IMR-90 (cell line): ENCODE measurements around the gene PLAAT3. TPM values are rescaled to one million over a fixed set of nuclear protein-coding genes. Genes with fewer than 3 reads are reported as not detected.

Experiments used
- ATAC-seq: fragments of 200-7000 bp; cut with Tn5 transposase; 2 replicates; pipeline ENCODE4 v1.9.1; 2020; ENCODE audit warnings: low read depth, mild to moderate bottlenecking, moderate library complexity
- BruUV-seq: library from RNA; stranded (reverse); fragments of 400-500 nt; replicated peaks from 2 replicates; lab custom pipeline; 2021; lab: Mats Ljungman, UMichigan
- CTCF ChIA-PET: fragments of 300-600 bp; formaldehyde crosslinking; extraction: SDS; loops from one replicate; lab custom pipeline; 2021; ENCODE audit warnings: antibody characterized with exemption; lab: Yijun Ruan, JAX
- POLR2A ChIA-PET: fragments of 300-600 bp; sonication (Branson Sonifier 250); formaldehyde crosslinking; loops from one replicate; lab custom pipeline; 2022; ENCODE audit warnings: antibody characterized with exemption; ENCODE audit not compliant: unreplicated experiment; lab: Charles Lee
- DNase-seq: peaks from one replicate; pipeline ENCODE4 v3.0.0; 2013
- H2AFZ ChIP-seq: replicated peaks from 2 replicates; pipeline ENCODE3; 2013; ENCODE audit warnings: low read length, mild to moderate bottlenecking; ENCODE audit not compliant: poor library complexity
- H2AK5ac ChIP-seq: 2 replicates; pipeline ENCODE4 v1.6.1; 2013; ENCODE audit warnings: low read depth, low read length, inconsistent platforms
- H2AK9ac ChIP-seq: replicated peaks from 2 replicates; pipeline ENCODE3; 2013; ENCODE audit warnings: mild to moderate bottlenecking, low read depth, low read length, moderate library complexity; ENCODE audit not compliant: poor library complexity
- H2BK120ac ChIP-seq: 2 replicates; pipeline ENCODE4 v1.6.1; 2013; ENCODE audit warnings: low read depth, low read length, inconsistent platforms
- H2BK15ac ChIP-seq: 3 replicates; pipeline ENCODE4 v1.6.1; 2013; ENCODE audit warnings: low read depth, low read length, inconsistent platforms
- H2BK20ac ChIP-seq: 2 replicates; pipeline ENCODE4 v1.6.1; 2013; ENCODE audit warnings: low read depth, mild to moderate bottlenecking, inconsistent platforms, low read length, moderate library complexity
- H2BK5ac ChIP-seq: 2 replicates; pipeline ENCODE4 v1.6.1; 2013; ENCODE audit warnings: mild to moderate bottlenecking, low read depth, low read length, inconsistent platforms; ENCODE audit not compliant: poor library complexity, severe bottlenecking
- H3K14ac ChIP-seq: replicated peaks from 2 replicates; pipeline ENCODE4 v1.6.1; 2013; ENCODE audit warnings: low read depth, low read length, inconsistent platforms
- H3K18ac ChIP-seq: 2 replicates; pipeline ENCODE4 v1.6.1; 2013; ENCODE audit warnings: low read depth, low read length, control low read depth
- H3K23ac ChIP-seq: 2 replicates; pipeline ENCODE4 v1.6.1; 2013; ENCODE audit warnings: low read depth, low read length, inconsistent platforms
- H3K27ac ChIP-seq: 2 replicates; pipeline ENCODE4 v1.5.1; 2013; ENCODE audit warnings: mild to moderate bottlenecking, control low read depth, low read length; ENCODE audit not compliant: insufficient read depth
- H3K27me3 ChIP-seq: 2 replicates; pipeline ENCODE4 v1.6.1; 2013; ENCODE audit warnings: low read length; ENCODE audit not compliant: control insufficient read depth, insufficient read depth
- H3K36me3 ChIP-seq: 2 replicates; pipeline ENCODE4 v1.6.1; 2013; ENCODE audit warnings: low read length, mixed read lengths; ENCODE audit not compliant: control insufficient read depth, insufficient read depth
- H3K4ac ChIP-seq: 2 replicates; pipeline ENCODE4 v1.6.1; 2013; ENCODE audit warnings: low read depth, low read length, inconsistent platforms
- H3K4me1 ChIP-seq: 2 replicates; pipeline ENCODE4 v1.6.1; 2013; ENCODE audit warnings: low read length, mixed read lengths; ENCODE audit not compliant: control insufficient read depth, insufficient read depth
- H3K4me2 ChIP-seq: 2 replicates; pipeline ENCODE4 v1.6.1; 2013; ENCODE audit warnings: low read depth, mild to moderate bottlenecking, control low read depth, low read length, moderate library complexity
- H3K4me3 ChIP-seq: 2 replicates; pipeline ENCODE4 v1.5.1; 2013; ENCODE audit warnings: low read depth, mild to moderate bottlenecking, control low read depth, low read length, moderate library complexity; ENCODE audit not compliant: insufficient read depth
- H3K56ac ChIP-seq: 2 replicates; pipeline ENCODE4 v1.6.1; 2013; ENCODE audit warnings: low read length, inconsistent platforms; ENCODE audit not compliant: insufficient read depth; ENCODE audit errors: extremely low read depth
- H3K79me1 ChIP-seq, 2 experiments: 2 replicates each; pipeline ENCODE4 v1.6.1; 2013; ENCODE audit warnings: low read length in 2 of 2, inconsistent platforms in 1 of 2, low read depth in 1 of 2
- H3K9ac ChIP-seq: 2 replicates; pipeline ENCODE4 v1.6.1; 2013; ENCODE audit warnings: low read depth, low read length, control low read depth
- H3K9me1 ChIP-seq: 2 replicates; pipeline ENCODE4 v1.6.1; 2013; ENCODE audit warnings: low read length, inconsistent platforms; ENCODE audit not compliant: insufficient read depth
- H3K9me3 ChIP-seq: 2 replicates; pipeline ENCODE4 v1.6.1; 2013; ENCODE audit warnings: low read length; ENCODE audit not compliant: control insufficient read depth, insufficient read depth
- H4K20me1 ChIP-seq: 2 replicates; pipeline ENCODE4 v1.6.1; 2013; ENCODE audit warnings: low read length, inconsistent platforms; ENCODE audit not compliant: insufficient read depth
- H4K5ac ChIP-seq: 2 replicates; pipeline ENCODE4 v1.6.1; 2013; ENCODE audit warnings: mild to moderate bottlenecking, low read depth, low read length, control low read depth
- H4K8ac ChIP-seq, 2 experiments: 2 replicates each; pipeline ENCODE4 v1.6.1; 2013; ENCODE audit warnings: low read depth in 2 of 2, low read length in 2 of 2, control low read depth in 1 of 2, inconsistent platforms in 1 of 2
- H4K91ac ChIP-seq: 2 replicates; pipeline ENCODE4 v1.6.1; 2013; ENCODE audit warnings: low read depth, low read length, inconsistent platforms; ENCODE audit not compliant: insufficient read depth
- BHLHE40 ChIP-seq: fragments of 150-350 bp; IDR thresholded peaks from 2 replicates; pipeline ENCODE4 v1.6.1; 2016; ENCODE audit warnings: mild to moderate bottlenecking, low read depth, low read length
- CEBPB ChIP-seq: IDR thresholded peaks from 2 replicates; pipeline ENCODE4 v1.6.1; 2012; ENCODE audit warnings: low read depth, low read length, improper control_type of control experiment
- CHD1 ChIP-seq: IDR thresholded peaks from 2 replicates; pipeline ENCODE4 v1.6.1; 2012; ENCODE audit warnings: low read depth, low read length, improper control_type of control experiment
- CTCF ChIP-seq: conservative IDR thresholded peaks from 2 replicates; pipeline ENCODE4 v1.5.1; 2012; ENCODE audit warnings: mild to moderate bottlenecking, low read depth, low read length, improper control_type of control experiment
- FOS ChIP-seq: fragments of 150-350 bp; IDR thresholded peaks from 2 replicates; pipeline ENCODE4 v1.6.1; 2016; ENCODE audit warnings: low read depth, low read length
- MAFK ChIP-seq: IDR thresholded peaks from 2 replicates; pipeline ENCODE4 v1.6.1; 2012; ENCODE audit warnings: low read depth, low read length, improper control_type of control experiment
- MAZ ChIP-seq: IDR thresholded peaks from 2 replicates; pipeline ENCODE4 v1.6.1; 2012; ENCODE audit warnings: low read depth, mild to moderate bottlenecking, low read length, improper control_type of control experiment, moderate library complexity, borderline replicate concordance
- MXI1 ChIP-seq: IDR thresholded peaks from 2 replicates; pipeline ENCODE4 v1.6.1; 2012; ENCODE audit warnings: low read depth, mild to moderate bottlenecking, low read length, moderate library complexity, borderline replicate concordance
- NFE2L2 ChIP-seq: fragments of 150-350 bp; IDR thresholded peaks from 2 replicates; pipeline ENCODE4 v1.6.1; 2016; ENCODE audit warnings: low read depth, mild to moderate bottlenecking, low read length
- POLR2A ChIP-seq: IDR thresholded peaks from 2 replicates; pipeline ENCODE4 v1.6.1; 2012; ENCODE audit warnings: mild to moderate bottlenecking, low read depth, low read length
- RAD21 ChIP-seq: IDR thresholded peaks from 2 replicates; pipeline ENCODE4 v1.6.1; 2012; ENCODE audit warnings: low read length, improper control_type of control experiment
- RCOR1 ChIP-seq: IDR thresholded peaks from 2 replicates; pipeline ENCODE4 v1.6.1; 2012; ENCODE audit warnings: mild to moderate bottlenecking, low read length, improper control_type of control experiment; ENCODE audit not compliant: insufficient replicate concordance
- RFX5 ChIP-seq: IDR thresholded peaks from 2 replicates; pipeline ENCODE4 v1.8.0; 2012; ENCODE audit warnings: low read depth, mild to moderate bottlenecking, low read length, moderate library complexity
- SMC3 ChIP-seq: fragments of 150-350 bp; IDR thresholded peaks from 2 replicates; pipeline ENCODE4 v1.6.1; 2016; ENCODE audit warnings: low read depth, mild to moderate bottlenecking, antibody characterized with exemption, low read length, moderate library complexity
- USF2 ChIP-seq: fragments of 150-350 bp; IDR thresholded peaks from 2 replicates; pipeline ENCODE4 v1.6.1; 2017; ENCODE audit warnings: mild to moderate bottlenecking, antibody characterized with exemption, low read length, low read depth
- WGBS, 2 experiments: methylation state at CpG; one replicate each; pipeline versions ENCODE4 v1.1.5 to v1.1.7; 2013; ENCODE audit warnings: missing lambda C conversion rate in 2 of 2; ENCODE audit not compliant: insufficient read length in 1 of 2; ENCODE audit errors: extremely low coverage in 2 of 2; 5-methylcytosine and 5-hydroxymethylcytosine counted together
- dilution Hi-C: fragments of 300-500 bp; cut with HindIII; formaldehyde crosslinking; loops from one replicate; pipeline ENCODE4 v1.14.3; 2018; ENCODE audit warnings: low sequenced_read_pairs; ENCODE audit not compliant: unreplicated experiment
- in situ Hi-C: fragments of 300-500 bp; cut with MboI; formaldehyde crosslinking; loops from 3 replicates; pipeline ENCODE4 v1.14.3; 2019; ENCODE audit warnings: low sequenced_read_pairs, inconsistent platforms, mixed read lengths
- intact Hi-C: fragments of 100-400 bp; cut with micrococcal nuclease; formaldehyde crosslinking; loops from 2 replicates; pipeline ENCODE4 v1.10.0; 2022
- polyA plus RNA-seq, 3 experiments: library from polyadenylated mRNA; depleted of rRNA; stranded (reverse); fragments of >200 nt; gene quantifications; 2 replicates each; pipeline ENCODE4 v1.2.3, GENCODE V29; 2012; ENCODE audit warnings: low replicate concordance in 1 of 3
- total RNA-seq: library from RNA; depleted of rRNA; stranded (reverse); fragments of >200 nt; gene quantifications from 2 replicates; pipeline ENCODE4 v1.2.3, GENCODE V29; 2012
- TF ChIP-seq, protein P1 (sequence below): fragments of 150-350 bp; IDR thresholded peaks from 2 replicates; pipeline ENCODE4 v1.6.1; 2016; ENCODE audit warnings: low read depth, mild to moderate bottlenecking, low read length, moderate library complexity, borderline replicate concordance

PLAAT3 gene
- total and polyA plus RNA-seq, 2 of the 4 experiments (the other 2 are of a cell fraction): 3.2 to 3.9 TPM

GRCh38 chr11:63530021-63530420, 84.2 kb downstream of the PLAAT3 start:
- dilution Hi-C loops (no loop called here), intact Hi-C loops (no loop called here), in situ Hi-C loops (no loop called here)
- no peak overlapping the region for H3K56ac ChIP-seq
- no peak overlapping the region for H4K91ac ChIP-seq
- H3K4me3 ChIP-seq: no peak overlapping the region
- peaks cover 5% of the 10 kb centered on the region for H3K27me3 ChIP-seq
- H4K8ac ChIP-seq: no peak overlapping the region
- H3K4me2 ChIP-seq: no peak overlapping the region
- no peaks in the 10 kb centered on the region for H3K9me3 ChIP-seq
- no peak for DNase-seq
- no peak overlapping the region for H2BK20ac ChIP-seq
- H2BK15ac ChIP-seq: no peak overlapping the region
- H4K20me1 ChIP-seq: no peaks in the 10 kb centered on the region
- TF ChIP-seq RCOR1 (no peak), SMC3 (no peak), MAFK (no peak), POLR2A (no peak), CHD1 (no peak), CTCF (no peak), FOS (no peak), RFX5 (no peak), NFE2L2 (no peak), RAD21 (no peak), BHLHE40 (no peak), MXI1 (no peak), USF2 (no peak), CEBPB (no peak), MAZ (no peak)
- TF ChIP-seq, protein P1, sequence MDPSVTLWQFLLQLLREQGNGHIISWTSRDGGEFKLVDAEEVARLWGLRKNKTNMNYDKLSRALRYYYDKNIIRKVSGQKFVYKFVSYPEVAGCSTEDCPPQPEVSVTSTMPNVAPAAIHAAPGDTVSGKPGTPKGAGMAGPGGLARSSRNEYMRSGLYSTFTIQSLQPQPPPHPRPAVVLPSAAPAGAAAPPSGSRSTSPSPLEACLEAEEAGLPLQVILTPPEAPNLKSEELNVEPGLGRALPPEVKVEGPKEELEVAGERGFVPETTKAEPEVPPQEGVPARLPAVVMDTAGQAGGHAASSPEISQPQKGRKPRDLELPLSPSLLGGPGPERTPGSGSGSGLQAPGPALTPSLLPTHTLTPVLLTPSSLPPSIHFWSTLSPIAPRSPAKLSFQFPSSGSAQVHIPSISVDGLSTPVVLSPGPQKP: no peak
- H2BK120ac ChIP-seq: no peak overlapping the region
- CTCF ChIA-PET: no interaction called here
- no peaks in the 10 kb centered on the region for H3K79me1 ChIP-seq
- no peak overlapping the region for H3K27ac ChIP-seq
- no peak for ATAC-seq
- H2AK5ac ChIP-seq: no peak overlapping the region
- H3K9ac ChIP-seq: no peak overlapping the region
- H2AK9ac ChIP-seq: no peak overlapping the region
- no peak overlapping the region for H2AFZ ChIP-seq
- WGBS, 2 experiments: no CpG with 5 or more reads among the region's 2 CpGs
- BruUV-seq: no TSS peak
- no peaks in the 10 kb centered on the region for H3K36me3 ChIP-seq
- H3K14ac ChIP-seq: no peak overlapping the region
- H3K4ac ChIP-seq: no peak overlapping the region
- H3K23ac ChIP-seq: no peak overlapping the region
- H3K18ac ChIP-seq: no peak overlapping the region
- POLR2A ChIA-PET: no interaction called here
- no peaks in the 10 kb centered on the region for H3K9me1 ChIP-seq
- 0 out of 2 replicates have a peak, but pooled peaks cover 2% of the 10 kb centered on the region for H3K4me1 ChIP-seq
- no peak overlapping the region for H2BK5ac ChIP-seq
- H4K5ac ChIP-seq: no peak overlapping the region
